Measurements from ENCODE around the gene CYP46A1.
"Not testable (repeated sequence)": the region's sequence is repeated elsewhere in the genome, so short reads cannot be mapped to it uniquely, and the experiment has no call there.

CYP46A1 gene

DNA sequence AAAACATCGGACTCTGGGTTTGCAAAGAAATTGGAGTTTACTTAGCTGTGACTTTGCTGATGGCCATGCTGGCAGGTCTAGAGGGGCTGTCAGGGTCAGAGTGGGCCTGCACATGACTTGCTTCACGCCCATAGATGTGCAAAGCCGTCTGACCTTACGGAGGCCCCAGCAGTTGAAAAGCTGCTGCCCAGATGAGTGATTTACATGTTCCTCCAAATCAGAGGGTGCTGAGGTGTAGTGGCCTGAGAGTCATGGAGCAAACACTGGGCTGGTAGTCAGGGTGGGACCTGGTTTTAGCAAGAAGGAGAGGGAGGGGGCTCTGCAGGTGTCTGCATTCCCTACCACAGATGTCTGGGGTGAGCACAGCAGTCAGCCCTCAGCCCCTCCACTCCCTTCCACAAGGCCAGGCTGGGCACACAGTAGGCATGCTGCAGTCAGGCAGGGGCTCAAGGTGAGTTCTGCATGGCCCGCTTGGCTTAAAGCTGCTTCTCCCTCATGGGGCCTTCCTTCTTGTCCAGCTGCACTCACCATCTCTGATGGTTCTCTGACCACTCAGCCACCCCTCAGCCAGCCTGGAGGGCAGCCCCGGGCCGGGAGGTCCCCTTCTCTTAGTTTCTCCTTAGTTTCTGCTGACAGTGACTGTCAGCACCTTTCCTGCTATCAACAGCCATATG lies 74.9 kb downstream of the CYP46A1 start:
- no peak for DNase-seq (ENCODE audit: low read depth)

DNA sequence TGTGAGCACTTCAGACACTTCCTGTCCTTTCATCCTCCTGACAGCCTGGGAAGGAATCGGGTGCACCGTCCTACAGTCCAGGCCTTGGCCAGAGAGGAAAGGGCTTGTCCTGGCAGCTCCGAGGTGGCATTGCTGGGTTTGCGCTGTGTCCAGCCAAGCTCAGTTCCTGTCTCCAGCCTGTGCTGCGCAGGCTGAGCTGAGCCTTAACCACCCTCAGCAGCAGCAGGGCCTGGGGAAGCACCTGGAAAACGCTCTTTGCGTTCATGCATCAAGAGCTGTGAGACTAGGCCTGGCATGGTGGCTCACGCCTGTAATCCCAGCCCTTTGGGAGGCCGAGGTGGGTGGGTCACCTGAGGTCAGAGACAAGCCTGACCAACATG lies 75.4 kb downstream of the CYP46A1 start:
- no peak for DNase-seq (ENCODE audit: low read depth)

DNA sequence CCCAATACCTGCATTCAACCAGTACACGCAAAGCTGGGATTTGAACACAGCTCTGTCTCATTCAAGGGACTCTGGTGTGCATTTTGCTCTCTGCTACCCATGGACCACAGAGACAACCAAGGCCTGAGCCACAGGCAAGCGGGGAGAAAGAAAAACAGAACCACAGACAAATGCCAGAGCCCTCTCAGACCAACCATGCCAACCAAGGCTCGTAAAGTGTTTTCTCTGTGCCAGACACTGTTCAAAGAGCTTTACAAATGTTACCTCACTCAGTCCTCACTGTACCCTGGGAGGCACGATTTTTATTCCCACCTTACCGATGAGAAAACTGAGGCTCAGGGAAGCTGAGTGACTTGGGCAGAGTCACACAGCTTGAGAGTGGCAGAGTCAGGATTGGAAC lies 76.7 kb downstream of the CYP46A1 start:
- DNase-seq (ENCODE audit: low read depth): no peak

DNA sequence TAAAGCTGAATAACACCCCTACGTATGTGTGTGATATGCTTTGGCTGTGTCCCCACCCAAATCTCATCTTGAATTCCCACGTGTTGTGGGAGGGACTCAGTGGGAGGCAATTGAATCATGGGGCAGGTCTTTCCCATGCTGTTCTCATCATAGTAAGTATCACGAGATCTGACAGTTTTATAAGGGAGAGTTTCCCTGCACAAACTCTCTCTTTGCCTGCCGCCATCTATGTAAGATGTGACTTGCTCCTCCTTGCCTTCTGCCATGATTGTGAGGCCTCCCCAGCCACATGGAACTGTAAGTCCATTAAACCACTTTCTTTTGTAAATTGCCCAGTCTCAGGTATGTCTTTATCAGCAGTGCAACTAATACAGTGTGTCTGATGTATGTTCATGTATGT lies 78.8 kb downstream of the CYP46A1 start:
- not testable (repeated sequence) for DNase-seq (ENCODE audit: low read depth)

DNA sequence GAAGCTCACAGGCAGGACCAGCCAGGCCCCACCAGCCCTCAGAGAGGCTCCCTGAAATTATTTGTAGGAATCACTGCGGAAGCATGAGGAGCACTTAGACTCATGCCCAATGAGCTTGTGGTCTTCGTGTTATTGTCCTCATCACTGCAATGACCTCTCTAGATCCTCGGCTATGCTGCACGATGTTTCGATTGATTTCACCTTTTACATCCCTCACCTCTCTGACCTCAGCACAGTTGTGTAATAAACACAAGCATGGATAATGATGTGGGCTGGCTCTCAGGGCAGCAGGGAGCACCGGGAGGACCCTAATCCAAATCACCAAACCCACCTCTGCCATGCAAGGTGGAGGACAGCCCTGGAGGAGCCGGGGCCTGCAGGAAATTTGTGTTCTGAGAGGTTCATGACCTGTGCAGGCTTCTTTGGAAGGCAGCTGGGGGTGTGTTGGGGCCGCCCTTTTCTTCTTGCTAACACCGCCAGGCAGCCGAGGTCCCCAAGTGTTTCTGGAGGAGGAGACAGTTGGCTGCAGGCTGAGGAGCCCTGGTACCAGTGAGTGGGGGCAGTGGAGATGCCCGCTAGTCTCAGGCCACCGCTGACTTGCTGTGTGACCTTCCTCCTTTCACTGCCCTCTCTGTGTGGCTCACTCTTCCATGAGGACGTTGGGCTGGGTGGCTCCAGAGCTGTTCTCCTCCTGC lies 79.6 kb downstream of the CYP46A1 start:
- no peak for DNase-seq (ENCODE audit: low read depth)

DNA sequence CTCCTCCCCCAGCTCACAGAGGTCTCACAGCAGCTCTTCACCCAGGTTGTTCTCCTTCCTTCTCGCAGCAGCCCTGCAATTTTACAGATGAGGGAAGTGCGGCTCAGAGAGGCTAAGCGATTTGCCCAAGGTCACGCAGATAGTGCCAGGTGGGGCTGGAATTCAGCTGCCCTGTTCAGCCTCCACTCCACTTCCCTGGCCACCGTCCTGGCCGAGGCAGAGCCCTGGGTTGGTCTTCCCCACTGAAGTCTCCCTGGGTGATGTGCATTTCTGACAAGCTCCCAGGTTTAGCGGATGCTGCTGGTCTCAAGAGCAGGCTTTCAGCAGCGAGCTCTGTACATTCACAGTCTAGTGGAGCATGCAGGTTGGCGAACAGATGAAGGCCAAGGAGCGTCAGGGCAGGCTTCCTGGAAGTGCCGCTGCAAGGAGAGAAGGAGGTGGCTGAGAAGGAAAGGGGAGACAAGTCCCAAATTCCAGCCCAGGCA lies 80.2 kb downstream of the CYP46A1 start:
- DNase-seq (ENCODE audit: low read depth): no peak

DNA sequence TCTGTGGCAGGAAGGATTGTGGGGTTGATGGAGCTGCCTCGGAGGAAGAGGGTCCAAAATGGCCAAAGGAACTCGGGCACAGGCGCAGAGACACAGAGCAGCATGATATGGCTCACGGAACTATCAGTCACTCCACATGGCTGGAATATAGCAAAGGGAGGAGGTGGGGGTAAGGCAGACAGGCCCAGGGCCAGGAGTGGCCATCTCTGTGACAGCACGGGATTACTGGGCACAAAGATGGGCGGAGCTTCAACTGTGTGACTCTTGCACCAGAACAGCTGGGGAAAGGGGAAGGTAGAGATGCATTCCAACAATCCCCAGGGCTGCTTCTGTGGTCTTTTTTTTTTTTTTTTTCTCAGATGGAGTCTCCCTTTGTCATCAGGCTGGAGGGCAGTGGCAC lies 84.3 kb downstream of the CYP46A1 start:
- DNase-seq (ENCODE audit: low read depth): no peak

DNA sequence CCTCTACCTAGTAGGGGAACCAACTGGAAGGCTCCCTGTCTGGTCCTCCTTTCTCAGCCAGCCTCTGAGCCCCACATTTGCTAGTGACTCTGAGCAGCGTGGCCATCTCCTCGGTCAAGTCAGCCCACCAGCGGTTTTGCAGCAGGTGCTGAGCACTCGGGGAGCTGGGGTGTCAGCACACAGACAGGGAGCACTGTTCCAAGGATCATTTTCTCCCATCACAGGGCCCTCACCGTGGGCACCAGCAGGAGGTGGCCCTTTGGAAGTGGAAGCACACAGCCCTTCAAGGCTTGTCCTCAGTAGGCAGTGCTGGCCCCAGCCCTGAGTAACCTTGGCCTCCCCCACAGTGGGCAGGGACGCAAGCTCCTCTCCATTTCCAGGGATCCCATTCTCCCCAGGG lies 85.0 kb downstream of the CYP46A1 start:
- no peak for DNase-seq (ENCODE audit: low read depth)

DNA sequence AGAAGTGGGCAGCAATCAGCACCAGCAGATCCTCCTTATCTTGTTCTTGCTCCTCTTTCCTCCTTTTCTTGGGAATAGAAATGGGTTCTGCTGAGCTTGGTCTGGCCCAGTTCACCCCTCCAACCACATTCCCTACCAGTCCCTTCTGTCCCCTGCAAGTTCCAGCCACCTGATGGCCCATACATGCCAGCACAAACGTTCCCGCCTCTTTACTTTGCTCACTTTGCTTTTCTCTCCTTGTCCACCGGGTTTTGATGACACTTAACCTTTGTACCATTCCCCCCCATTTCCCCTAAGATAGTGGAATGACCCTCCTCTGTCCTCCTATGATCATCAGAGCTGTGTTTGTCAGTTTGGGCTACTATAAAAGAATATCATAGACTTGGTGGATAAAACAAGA lies 85.7 kb downstream of the CYP46A1 start:
- no peak for DNase-seq (ENCODE audit: low read depth)

DNA sequence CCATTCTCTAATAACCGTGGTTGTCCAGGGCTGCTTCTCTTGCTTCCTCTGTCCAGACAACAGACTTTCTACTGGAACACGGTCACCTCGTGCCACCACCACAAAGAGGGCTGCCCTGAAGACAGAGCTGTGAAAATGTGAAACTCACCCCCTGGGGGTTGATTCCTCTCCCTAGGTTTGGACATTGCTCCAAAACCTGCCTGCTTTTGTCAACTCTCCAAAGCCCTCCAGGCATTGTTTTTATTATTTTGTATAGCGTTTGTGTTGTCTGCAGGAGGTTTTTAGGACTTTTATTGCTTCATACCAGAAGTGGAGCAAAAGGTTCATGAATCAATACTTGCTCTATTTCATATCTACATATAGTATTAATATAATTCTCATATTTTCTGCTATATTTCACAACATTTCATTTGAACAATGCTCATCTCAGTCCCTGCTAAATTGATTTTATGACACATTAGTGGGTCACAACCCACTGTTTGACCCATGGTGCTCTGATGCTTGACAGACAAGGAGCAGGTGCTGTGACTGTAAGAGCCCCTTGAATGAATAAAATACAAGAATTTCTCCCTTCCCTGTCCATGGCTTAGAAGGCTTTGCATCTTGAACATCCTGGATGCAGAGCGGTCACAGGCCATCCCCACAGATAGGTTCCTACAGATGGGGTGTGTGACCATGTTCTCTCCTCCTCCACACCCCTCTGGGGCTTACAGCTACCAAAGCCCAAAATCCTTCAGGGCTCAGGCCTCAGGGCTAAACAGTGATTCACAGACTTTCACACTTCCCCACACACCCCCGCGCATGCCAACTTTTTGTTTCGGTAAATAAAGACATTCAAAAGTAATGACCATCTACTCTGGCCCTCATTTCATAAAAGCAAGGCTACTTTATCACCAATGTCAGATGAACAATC lies 88.5 kb downstream of the CYP46A1 start:
- no peak for DNase-seq (ENCODE audit: low read depth)

DNA sequence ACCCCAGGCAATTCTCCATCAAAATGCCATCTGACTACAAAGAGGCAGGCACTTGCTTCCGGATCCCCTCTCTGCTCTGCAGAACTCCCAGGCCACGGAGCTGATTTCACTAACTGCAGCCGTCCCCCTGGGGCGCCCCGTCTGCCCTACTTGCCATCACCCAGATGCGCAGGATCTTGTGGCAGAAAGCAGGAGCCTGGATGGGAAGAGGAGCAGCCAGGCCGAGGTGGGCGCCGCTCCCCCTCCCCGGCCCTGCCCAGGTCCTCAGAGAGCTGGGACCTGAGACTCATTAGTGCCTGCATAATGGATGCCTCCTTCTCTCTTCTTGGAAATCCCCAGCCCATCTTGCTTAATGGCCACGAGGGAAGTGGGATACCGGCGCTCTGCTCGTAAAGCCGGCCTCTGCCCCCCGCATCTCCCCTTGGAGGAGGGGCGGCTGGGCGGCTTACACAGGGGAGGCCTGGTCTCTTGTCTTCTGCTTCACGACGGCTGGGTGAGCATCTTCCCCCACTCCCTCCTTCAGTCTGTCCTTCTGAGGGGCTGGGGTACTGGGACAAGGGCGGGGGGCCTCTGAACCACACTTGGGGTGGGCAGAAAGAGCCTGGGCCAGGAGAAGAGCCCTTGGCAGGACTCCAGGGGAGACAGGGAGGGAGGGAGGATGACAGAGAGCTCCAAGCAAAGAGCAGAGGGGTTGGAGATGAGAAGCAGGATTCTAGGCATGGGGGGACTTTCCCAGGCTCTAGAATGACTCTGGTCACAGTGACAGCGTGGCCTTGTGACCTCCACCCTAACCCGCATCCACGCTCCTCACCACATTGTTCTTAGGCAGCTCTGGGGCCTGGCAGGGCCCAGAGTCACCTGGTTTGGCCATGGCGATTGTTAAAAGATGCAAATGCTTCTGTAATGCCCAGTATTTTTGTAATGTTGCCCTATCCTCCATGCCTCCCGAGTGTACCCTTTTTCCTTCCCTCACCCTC lies 89.7 kb downstream of the CYP46A1 start:
- DNase-seq (ENCODE audit: low read depth): no peak

DNA sequence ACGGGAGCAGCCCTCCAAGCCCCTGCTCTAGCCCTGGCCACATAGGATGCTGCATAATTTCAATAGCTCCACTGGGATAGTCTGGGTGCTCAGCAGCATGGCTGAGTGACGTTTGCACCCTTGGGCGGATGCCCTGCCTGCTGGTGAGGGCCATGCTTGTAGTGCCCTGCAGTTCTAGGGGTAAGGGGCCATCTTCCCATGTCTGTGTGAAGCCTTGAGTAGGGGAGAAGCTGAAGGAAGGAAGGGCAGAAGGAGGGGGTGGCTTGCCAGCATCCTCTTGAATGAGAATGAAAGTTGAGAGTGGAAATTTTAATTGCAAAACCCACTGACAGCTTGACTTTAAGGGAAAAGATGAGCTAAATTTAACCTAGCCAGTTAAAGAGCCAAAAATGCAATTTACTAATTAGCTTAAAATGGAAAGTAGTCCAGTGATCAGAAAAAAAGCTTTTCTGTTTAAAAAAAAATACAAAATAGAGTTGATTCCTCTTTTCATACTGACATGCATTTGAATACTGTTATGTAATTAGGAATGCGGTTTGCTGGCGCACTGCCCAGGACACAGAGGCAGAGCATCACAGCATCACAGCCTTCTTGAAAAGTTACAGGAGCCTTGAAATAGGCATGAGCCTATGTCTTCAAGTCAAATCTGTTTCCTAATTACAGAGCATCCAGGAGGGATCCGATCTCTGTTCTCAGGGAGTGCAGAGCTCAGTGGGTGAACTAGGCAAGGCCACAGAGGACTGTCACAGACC lies 90.6 kb downstream of the CYP46A1 start:
- no peak for DNase-seq (ENCODE audit: low read depth)

DNA sequence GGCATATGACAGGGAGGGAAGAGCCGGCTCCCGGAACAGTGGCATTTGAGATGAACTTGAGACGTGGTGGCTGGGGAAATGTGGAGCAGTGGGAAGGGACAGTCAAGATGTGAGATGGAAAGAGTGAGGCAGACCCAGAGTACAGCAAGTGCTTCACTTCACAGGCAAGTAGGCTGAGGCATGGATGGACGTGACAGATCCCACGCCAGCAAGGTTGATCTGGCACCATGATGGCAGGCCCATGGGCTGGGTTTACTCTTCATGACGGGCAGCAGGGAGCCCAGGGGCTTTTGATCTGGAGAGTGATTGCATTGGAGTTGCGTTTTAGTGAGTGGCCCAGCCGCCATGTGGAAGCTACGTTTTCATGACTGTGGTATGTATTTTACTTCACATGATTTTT lies 91.3 kb downstream of the CYP46A1 start:
- no peak for DNase-seq (ENCODE audit: low read depth)
